Fibroblast of gingiva (primary cell): Measurements from ENCODE around the gene TMEM267.
"Not testable (repeated sequence)": the region's sequence is repeated elsewhere in the genome, so short reads cannot be mapped to it uniquely, and the experiment has no call there.

Source experiments
- DNase-seq: peaks from one replicate; pipeline ENCODE4 v3.0.0-alpha.2; 2011; ENCODE audit warnings: low read depth

TMEM267 gene

DNA sequence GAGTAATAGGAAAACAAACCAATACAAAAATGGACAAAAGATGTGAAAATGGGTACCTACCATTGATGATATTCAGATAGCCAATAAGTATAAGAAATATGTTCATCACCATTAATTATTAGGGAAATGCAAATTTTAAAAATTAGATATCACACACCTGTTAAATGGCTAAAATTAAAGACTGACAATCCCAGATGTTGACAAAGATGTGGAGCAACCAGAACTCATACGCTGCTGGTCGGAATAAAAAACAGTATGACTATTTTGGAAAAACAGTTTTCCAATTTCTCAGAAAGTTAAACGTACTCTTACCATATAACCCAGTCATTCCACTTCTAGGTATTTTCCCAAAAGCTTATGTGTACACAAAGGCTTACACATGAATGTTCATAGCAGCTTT, 27.1 kb downstream of the TMEM267 start:
- DNase-seq = no peak

DNA sequence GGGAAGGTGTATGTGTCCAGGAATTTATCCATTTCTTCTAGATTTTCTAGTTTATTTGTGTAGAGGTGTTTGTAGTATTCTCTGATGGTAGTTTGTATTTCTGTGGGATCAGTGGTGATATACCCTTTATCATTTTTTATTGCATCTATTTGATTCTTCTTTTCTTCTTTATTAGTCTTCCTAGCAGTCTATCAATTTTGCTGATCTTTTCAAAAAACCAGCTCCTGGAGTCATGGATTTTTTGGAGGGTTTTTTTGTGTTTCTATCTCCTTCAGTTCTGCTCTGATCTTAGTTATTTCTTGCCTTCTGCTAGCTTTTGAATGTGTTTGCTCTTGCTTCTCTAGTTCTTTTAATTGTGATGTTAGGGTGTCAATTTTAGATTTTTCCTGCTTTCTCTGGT, 42.1 kb downstream of the TMEM267 start:
- DNase-seq = not testable (repeated sequence)

DNA sequence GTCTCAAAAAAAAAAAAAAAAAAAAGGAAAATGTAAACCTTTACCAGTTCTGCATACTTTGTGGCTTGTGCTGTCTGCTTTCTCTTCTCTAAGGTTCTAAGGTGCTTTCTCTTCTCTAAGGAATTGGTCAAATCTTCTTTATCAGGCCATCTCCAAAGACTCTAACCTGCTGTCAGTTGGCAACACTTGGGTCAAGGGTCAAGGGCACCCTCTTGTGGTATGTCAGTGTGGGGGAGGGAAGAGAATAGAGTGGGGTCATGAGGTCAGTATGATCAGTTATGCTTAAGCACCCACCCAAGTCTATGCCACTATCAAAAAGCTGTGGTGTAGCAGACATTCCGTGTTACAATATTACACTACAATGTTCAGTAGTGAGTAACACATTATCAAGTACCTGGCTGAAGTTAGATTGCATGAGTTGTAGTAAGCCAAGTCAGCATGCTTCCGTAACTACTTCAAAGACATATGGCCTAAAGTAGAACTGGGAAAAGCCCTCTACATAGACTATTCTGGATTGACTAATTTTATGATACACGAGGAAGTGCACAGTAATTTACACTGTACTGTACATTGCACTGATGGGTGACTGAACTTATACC, 46.5 kb downstream of the TMEM267 start:
- DNase-seq = no peak

DNA sequence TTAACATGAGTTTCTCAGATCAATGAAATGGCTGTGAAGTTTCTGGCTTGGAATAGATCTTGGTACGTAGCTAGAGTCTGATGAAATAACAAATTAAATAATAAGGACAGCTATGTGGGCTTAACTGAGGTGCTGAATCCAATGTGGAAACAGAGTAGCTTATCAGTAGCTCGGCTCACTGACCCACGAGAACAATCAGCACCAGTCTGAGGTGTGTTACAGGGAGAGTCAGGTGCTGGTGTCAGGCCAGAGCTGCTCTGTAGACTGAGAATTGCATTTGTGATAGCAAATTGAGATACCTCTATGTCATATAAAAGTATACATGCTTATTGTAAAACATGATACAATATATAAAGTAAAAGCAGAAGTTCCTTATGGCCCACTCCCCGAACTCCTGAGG, 50.3 kb downstream of the TMEM267 start:
- DNase-seq = no peak

DNA sequence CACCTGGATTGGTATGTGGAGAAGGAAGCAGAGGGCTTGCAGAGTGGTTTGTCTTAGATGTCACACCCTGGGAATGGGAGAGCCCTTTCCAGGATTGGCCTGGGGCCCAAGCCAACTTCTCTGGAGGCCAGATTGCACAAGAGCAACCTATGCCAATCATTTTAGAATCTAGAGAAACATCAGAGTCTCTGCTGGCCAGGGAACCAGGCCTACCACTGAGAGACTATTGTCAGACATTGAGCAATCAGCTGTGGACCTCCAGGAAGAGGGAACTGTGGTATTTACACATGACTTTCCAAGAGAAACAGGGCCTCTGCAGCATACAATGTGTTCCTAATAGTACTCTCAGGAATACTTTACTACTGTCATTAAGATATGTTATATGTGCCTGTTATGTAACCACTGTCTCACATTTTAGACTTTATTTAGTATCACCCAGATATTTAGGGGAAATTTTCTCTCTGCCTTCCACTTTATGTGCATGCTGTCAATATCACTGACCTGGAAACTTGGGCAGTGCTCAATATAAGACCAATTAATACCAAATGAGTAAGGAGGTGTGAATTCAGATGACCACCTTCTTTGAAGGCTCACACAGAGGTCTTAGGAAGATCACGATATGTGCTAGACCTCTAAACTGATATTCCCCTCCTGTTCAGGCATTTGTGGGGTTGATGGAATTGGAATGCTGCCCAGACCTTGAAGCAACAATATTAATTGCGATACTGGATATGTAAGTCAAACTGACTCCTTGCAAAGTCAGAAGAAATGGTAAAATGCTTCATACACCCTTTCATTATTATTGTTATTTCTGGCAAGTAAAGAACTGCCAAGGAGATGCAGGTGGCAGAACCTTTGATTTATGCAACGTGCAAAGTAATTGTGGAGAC, 50.9 kb downstream of the TMEM267 start:
- peak; percentile 97 for DNase-seq

DNA sequence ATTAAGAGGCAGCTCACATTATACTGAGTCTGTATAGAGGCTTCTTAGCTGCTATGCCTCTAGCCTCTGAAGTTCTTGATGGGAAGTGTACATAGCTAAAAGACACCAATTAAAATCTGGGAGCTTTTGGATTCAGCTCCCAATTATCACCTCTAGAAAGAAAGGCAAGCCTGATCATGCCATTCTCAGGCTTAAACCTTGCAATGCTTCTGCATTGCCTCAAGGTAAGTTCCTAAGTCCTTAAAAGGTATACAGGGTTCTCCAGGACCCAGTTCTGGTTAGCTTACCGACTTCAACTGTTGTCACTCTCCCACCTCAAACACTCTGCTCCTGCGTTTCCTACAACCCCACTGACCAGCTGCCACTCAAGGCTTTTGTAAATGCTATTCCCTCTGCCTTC, 54.0 kb downstream of the TMEM267 start:
- no peak for DNase-seq

DNA sequence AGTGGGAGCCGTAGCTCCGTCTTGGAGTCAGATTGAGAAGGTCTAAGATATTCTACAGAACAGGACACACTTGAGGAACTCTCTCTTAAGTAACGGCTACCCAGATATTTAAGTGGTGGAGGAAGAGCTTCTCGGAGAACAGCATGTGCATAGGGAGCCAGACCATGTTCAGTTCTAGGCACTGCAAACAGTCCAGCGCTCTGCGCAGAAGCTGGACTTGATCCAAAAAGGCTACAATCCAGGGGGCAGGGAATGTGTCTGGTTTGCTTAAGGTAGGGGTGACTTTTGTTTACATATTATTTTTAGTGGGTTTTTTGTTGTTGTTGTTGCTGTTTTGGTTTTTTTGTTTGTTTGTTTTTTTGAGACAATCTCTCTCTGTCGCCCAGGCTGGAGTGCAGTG, 54.6 kb downstream of the TMEM267 start:
- DNase-seq = no peak

DNA sequence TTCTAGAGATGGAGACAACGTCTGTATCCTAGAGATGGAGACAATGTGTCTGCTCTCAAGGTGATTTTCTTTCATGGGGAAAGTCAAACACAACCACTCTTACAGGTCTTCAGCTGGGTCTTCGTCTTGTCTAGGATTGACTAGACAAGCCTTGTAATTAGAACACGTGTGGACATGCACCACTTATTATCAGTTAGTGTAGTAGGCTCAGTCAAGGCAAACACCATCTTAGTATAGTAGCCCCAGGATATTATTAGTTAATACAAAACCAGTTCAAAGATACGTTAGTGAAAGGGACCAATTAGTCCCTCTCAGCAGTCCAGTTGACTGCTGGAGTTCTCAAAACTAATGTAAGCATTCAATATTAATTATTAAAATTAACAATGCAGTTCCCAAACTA, 56.4 kb downstream of the TMEM267 start:
- no peak for DNase-seq

DNA sequence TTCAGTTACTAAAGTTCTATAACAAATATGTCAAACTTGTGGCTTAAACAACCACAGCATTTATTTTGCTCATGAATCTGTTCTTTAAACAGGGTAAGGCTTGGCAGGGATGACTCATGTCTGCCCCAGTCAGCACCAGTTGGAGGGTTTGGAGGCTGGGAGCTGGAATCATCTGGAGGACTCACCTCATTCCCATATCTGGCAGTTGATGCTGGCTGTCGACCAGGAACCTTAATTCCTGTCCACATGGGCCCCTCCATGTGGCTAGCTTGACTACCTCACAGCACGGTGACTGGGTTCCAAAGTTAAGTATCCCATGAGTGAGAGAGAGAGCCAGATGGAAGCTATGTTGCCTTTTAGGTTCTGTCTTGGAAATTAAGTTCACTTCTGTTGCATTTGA, 57.7 kb downstream of the TMEM267 start:
- DNase-seq = peak; percentile 33

DNA sequence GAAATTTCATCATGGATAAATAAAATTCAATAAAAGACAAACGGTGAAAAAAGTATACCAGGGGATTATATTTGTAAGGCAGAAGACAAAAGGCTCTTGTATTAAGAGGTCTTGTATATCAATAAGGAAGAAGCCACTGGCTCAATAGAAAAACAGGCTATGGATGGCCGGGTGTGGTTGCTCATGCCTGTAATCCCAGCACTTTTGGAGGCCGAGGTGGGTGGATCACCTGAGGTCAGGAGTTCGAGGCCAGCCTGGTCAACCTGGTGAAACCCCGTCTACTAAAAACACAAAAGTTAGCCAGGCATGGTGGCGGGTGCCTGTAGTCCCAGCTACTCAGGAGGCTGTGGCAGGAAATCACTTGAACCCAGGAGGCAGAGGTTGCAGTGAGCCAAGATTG, 60.6 kb downstream of the TMEM267 start:
- not testable (repeated sequence) for DNase-seq

DNA sequence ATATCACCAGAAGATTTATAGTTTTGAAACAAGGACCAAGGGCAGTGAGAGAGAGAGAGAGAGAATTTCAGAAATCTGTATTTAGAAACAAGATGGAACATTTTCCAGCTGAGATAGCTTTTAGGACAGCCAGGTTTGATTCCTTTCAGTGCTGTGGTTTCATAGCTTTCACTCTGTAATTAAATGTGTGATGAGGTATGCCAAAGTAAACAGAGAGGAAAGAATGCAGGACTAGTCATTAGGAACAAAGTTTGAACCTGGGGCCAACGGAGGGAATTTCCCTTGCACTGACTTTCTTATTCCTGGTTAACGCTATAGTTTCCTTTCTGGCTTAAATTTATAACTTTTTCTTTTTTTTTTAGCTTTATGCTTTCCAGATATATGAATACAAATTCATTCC, 61.5 kb downstream of the TMEM267 start:
- DNase-seq = peak; percentile 42

DNA sequence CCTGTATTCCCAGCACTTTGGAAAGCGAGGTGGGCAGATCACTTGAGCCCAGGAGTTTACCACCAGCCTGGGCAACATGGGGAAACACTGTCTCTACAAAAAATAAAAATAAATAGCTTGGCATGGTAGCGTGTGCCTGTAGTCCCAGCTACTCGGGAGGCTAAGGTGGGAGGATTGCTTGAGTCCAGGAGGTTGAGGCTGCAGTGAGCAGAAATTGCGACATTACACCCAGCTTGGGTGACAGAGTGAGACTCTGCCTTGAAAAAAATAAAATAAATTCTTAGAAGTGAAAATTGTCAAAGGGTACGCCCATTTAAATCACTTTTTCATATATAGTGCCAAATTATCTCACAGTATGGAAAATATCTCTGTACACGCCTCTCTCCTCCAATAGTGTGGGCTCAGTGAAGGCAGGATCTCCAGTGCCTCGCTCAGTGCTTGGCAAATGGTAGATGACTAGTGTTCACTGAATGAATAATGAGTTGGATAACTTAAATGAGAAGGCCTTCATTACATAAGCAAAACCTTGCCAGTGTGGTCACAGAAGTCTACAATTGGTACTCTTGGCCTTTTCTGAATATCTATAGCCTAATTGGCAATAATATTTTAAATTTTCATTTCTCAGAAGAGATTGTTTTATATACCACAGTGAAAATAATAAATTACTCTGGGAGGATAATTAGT, 62.1 kb downstream of the TMEM267 start:
- no peak for DNase-seq

DNA sequence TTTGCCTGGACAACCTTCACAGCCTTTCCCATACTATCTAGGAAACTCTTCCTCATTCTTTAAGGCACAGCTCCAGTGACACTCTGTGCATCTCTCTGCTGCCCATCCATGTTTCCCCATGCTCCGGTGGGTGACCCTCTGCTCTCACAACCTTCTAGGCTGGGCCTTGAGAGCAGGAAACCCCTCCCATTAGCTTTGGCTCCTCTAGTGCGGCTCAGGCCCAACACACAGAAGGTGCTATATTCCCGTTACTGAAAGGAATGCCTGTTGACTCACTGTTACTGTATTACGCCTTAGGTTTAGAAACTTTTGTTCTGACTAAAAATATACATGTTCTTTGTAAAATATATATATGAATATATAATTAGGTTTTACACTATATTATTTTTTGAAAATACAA, 63.4 kb downstream of the TMEM267 start:
- no peak for DNase-seq

DNA sequence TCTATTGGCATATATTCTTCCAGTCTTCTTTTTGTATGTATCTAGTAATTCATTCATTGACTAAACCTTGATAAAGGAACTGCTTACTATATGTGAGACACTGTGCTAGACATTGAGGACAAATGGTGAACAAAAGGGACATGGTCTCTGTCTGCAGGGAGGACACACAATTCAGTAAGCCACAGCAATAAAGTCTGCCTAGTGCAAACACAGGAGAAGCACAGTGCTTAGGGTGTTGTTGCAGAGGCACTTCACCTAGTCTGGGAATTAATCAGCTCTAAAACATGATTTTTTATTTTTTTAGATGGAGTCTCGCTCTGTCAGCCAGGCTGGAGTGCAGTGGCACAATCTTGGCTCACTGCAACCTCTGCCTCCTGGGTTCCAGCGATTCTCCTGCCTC, 65.1 kb downstream of the TMEM267 start:
- no peak for DNase-seq

DNA sequence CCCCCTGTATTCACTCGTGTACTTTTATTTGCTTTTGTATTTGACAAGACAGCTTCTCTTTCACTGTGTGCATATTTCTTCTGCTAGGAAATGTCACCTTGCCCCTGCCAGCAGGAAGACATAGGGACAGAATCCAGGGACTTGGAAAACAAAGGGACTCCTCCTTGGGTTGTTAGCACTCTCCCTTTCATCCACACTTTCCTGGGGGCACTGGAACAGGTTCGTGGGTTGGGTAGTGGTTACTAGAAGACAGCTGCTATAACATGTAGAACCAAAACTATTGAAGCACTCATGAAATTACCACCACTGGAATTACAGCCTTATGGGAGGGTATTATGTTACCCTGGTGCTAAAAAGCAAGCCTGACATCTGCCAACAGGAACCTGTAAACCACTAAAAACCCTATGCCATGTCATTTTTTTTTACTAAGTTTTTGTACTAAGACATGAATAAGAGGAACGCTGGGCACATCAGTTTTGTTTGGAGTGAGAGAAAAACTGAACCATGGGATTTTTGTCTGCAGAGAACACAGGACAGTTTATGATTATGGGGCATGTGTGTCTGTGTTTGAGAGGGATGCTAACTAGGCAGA, 66.8 kb downstream of the TMEM267 start:
- no peak for DNase-seq

DNA sequence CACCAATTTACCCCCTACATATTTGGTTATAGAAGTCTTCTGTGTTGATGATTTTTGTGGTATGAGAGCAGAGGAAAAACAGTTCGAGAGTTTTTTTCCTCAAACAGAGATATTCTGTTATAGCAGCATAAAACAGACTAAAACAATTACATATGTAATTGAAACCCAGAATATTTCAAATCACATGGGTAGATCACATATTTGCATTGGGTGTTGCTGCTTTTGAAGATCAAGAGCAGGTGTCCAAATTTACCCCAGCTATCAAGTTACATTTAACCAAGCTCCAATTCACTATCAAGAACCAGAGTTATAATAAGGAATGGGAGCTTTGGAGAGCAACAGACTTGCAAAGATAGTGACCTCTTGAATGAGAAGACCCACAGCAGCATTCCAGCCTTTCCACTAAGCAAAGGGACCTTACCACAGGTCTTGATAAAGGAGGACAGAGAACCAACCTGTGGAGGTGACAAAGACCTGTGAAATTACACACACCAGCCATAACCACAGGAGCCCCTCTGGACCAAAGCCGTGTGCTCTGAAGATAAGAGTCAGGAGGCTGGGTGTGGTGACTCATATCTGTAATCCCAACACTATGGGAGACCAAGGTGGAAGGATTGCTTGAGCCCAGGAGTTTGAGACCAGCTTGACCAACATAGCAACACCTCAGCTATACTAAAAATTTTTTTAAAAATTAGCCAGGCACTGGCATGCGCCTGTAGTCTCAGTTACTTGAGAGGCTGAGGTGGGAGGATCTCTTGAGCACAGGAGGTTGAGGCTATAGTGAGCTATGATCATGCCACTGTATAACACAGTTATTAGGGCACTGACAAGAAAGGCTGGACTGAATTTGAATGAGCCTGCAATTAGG, 67.5 kb downstream of the TMEM267 start:
- no peak for DNase-seq

DNA sequence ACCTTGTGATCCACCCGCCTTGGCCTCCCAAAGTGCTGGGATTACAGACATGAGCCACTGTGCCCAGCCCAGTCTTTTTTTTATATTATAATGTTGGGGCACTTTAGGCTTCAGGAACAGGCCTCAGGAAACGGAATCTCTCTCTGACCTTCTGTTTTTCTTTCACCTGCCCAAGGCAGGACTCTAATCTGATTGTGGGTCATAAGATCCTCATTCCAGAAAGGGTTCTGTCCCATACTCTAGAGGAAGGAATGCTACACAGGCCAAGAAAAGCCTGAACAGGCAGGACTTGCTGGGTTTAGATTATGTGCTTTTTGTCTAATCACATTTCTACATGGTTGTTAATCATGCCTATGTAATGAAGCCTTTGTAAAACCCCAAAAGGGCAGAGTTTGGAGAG, 69.7 kb downstream of the TMEM267 start:
- no peak for DNase-seq

DNA sequence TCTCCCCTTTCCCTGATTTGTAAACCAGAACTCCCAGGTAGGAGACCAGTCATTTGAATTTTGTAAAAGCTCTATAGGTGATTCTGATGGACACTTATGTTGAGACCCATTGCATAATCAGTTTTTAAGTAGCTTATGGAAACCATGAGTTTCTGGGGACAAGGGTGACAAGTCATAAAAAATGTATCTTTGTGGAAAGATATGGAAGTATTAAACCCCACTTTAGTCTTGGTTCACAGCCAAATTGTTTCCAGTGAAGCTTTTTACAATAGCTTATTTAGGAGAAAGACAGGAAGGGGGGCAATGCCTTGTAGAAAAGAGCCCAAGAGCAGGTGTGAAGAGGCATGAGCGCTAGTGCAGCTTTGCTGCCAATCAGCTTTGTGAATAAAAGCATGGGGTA, 71.0 kb downstream of the TMEM267 start:
- no peak for DNase-seq

DNA sequence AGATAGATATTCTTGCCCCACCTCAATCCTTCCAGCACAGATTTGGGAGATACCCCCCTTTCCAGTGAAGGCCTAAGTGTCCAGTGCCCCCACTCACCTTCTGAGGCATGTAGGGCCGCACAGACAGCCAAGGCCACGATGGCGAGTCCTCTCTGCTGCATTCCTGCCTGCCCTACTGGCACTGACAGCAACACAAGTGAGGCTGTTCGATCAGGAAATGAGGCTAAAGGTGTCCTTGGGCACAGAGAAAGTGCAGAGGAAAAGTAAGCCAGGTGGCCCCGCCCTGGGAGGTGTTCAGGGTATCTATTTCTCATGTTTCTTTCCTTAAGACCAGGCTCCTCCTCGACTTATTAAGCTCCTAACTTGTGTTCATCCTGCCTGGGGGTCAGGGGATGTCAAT, 71.5 kb downstream of the TMEM267 start, which contains the start of gene CCL28:
Gene CCL28, minus strand, starts transcription at position 236 of the 400 bp plus-strand sequence. Its CDS starts 75 bp downstream, at position 161.
- DNase-seq = no peak

DNA sequence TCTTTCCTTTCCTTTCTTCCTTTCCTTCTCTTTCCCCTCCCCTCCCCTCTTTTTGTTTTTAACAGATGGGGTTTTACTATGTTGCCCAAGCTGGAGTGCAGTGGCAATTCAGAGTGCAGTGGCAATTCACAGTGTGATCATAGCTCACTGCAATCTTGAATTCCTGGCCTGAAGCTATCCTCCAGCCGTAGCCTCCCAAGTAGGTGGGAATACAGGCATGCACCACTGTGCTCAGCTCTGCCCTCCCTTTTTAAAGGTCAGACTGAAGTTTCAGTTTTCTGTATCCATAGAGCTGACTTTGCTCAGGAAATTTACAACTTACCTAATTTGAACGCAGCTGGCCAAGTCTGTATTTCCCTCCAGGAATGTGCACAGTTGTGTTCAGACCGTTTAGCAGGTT, 72.2 kb downstream of the TMEM267 start:
- no peak for DNase-seq

DNA sequence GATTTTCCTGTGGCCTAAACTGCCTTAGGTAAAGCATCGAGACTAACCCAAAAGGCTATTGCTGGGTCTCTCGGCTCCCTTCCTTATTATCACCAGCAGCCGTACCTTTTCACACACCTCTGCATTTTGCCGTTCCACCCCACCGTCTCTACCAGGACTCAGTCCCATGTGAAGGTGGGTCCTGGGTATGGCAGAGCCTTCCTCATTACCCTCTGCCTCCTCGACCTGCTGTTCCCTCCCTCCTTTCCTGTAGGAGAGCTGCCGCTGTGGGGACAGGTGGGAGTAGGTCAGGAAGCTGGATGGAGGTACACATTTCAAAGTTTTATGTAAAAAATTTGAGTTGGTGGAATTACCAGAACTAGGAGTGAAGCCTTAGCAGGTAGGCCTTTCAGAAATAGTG, 73.3 kb downstream of the TMEM267 start:
- no peak for DNase-seq

DNA sequence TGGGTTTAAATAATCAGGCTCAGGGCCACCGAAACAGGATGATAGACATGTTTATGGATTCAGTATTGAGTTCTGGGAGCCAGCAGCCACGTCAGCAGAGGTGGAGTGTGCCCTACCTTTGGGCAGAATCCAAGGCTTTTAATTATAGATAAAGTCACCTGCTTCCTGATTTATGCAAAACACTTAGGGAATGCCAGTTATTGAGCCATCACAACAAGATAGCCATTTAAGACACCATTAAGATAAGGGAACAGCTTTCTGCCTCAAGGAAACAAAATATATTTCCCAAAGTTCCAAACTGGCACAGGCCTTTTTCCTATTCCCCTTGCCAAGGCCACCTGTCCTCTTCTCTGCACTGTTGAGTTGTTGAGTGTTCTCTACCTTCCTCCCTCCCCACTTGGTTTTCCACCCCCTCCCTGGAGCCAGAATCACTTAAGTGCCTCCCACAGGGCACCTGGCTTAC, 73.8 kb downstream of the TMEM267 start:
- DNase-seq = no peak
